BE2C (cell line): ENCODE measurements around the gene LTB4R2.
A peak's percentile ranks its signal among the peaks of the same experiment; 100 is the strongest.

Experiments
- DNase-seq: peaks from one replicate; pipeline ENCODE4 v3.0.0-alpha.2; 2020
- H3K27me3 ChIP-seq: fragments of 250-450 bp; sonication (Bioruptor Pico); 2 replicates; pipeline ENCODE4 v1.5.1; 2020; ENCODE audit warnings: mild to moderate bottlenecking
- H3K36me3 ChIP-seq: fragments of 250-450 bp; sonication (Bioruptor Pico); 2 replicates; pipeline ENCODE4 v1.5.1; 2020; ENCODE audit warnings: mild to moderate bottlenecking
- H3K4me1 ChIP-seq: fragments of 250-450 bp; sonication (Bioruptor Pico); 2 replicates; pipeline ENCODE4 v1.5.1; 2020
- H3K4me3 ChIP-seq: 2 replicates; pipeline ENCODE4 v1.5.1; 2011; ENCODE audit warnings: low read depth, low read length
- H3K9me3 ChIP-seq: fragments of 250-450 bp; sonication (Bioruptor Pico); 2 replicates; pipeline ENCODE4 v1.5.1; 2020
- TF ChIP-seq, protein P1 (sequence below): IDR thresholded peaks from 2 replicates; pipeline ENCODE4 v1.5.1; 2012; ENCODE audit warnings: mild to moderate bottlenecking, low read depth, low read length

LTB4R2 gene

DNA sequence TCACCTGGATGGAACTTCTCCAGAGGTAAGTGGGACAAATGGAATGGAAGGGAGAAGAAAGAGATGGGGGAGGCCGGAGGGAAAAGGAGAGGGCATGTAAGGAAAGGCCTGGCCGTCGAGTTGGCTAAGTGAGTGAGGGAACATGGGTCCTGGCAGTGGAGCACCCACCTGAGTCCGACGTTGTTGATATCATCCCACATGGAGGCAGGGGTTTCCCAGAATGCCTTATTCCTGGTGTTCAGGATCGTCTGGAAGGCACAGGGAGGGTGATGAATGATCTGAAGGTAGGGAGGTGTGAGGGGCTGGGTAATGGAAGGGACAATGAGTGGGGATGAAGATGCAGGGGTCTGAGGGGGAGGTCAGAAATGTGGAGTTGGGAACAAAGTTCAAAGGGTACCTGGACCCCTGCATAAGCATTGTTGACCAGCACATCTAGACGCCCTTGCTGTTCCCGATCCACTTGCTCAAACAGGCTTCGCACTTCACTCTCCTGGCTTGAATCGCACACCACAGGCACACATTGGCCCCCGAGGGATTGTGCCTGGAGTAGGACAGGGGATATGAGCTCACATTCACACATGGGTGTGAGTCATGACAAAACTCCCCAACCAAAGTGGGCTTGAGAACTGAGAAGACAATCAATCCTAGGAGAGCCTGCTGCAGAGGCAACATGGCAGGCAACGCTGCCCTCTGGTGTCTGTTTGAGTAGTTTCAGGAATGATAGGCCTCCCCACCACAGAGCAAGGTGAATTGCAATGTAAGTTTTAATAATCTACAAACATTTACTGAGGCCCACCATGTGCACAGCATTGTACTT, 13.4 kb upstream of the LTB4R2 start:
- Histone ChIP-seq H3K27me3 (no peaks in the 10 kb centered on the region), H3K4me1 (no peaks in the 10 kb centered on the region), H3K36me3 (peaks cover 2% of the 10 kb centered on the region), H3K4me3 (no peak overlapping the region), H3K9me3 (no peaks in the 10 kb centered on the region)
- TF ChIP-seq, protein P1, sequence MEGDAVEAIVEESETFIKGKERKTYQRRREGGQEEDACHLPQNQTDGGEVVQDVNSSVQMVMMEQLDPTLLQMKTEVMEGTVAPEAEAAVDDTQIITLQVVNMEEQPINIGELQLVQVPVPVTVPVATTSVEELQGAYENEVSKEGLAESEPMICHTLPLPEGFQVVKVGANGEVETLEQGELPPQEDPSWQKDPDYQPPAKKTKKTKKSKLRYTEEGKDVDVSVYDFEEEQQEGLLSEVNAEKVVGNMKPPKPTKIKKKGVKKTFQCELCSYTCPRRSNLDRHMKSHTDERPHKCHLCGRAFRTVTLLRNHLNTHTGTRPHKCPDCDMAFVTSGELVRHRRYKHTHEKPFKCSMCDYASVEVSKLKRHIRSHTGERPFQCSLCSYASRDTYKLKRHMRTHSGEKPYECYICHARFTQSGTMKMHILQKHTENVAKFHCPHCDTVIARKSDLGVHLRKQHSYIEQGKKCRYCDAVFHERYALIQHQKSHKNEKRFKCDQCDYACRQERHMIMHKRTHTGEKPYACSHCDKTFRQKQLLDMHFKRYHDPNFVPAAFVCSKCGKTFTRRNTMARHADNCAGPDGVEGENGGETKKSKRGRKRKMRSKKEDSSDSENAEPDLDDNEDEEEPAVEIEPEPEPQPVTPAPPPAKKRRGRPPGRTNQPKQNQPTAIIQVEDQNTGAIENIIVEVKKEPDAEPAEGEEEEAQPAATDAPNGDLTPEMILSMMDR, result peak; percentile 86
- DNase-seq, result peak; percentile 76

DNA sequence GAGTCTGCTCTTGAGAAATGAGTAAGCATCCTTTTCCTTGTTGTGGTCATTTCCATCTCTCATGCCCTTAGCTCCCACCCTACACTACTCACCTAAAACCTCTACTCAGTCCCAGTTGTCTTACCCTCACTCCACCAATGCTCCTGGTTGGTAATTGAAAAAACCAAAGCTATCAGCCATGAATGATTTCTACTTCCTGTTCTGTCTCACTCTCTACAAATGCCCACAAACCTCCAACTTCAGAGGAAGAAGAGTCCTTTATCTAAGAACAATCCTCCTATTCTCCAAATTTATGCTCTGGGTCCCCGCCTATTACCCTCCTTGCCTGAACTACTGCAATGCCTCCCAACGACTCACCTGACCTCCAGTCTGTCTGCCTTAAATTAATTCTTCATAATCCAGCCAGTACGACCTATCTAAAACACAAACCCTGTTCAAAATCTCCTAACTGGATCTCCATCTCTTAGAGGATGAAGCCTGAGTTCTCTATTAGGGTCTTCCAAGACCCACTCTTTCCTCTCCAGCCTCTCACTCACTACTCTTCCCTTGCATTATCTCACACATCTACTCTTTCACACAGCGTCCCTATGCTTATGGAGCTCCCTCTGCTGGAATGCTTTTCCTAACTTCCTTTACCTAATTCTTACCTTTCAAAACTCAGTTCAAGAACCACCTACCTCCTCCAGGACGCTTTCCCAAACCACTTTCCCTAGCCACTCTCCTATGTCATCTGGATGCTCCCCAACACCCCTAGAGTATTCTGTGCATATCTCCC, 12.6 kb upstream of the LTB4R2 start:
- H3K27me3 ChIP-seq, result no peaks in the 10 kb centered on the region
- no peaks in the 10 kb centered on the region for H3K9me3 ChIP-seq
- H3K4me3 ChIP-seq, result no peak overlapping the region
- TF ChIP-seq, protein P1, result peak; percentile 67
- H3K36me3 ChIP-seq, result peaks cover 10% of the 10 kb centered on the region
- no peaks in the 10 kb centered on the region for H3K4me1 ChIP-seq
- DNase-seq, result no peak

DNA sequence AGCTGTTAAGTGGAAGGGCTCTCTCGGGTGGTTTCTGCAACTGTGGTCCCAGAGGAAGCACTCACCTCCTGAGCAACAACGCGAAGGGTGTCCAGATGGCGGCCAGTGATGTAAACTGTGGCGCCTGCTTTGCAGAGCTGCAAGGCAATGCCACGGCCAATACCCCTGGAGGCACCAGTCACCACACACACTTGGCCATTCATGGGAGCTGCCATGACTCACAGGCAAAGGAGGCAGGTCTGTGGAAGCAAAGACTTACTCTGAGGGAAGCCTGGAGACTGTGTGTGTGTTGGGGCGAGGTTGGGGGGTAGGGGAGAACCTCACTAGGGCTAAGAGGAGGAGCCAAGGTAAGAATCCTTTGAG, 11.1 kb upstream of the LTB4R2 start:
- peak overlapping the region; percentile 79 for H3K4me3 ChIP-seq
- TF ChIP-seq, protein P1, result no peak
- no peaks in the 10 kb centered on the region for H3K4me1 ChIP-seq
- H3K9me3 ChIP-seq, result no peaks in the 10 kb centered on the region
- no peaks in the 10 kb centered on the region for H3K27me3 ChIP-seq
- DNase-seq, result peak; percentile 44
- peaks cover 17% of the 10 kb centered on the region for H3K36me3 ChIP-seq

DNA sequence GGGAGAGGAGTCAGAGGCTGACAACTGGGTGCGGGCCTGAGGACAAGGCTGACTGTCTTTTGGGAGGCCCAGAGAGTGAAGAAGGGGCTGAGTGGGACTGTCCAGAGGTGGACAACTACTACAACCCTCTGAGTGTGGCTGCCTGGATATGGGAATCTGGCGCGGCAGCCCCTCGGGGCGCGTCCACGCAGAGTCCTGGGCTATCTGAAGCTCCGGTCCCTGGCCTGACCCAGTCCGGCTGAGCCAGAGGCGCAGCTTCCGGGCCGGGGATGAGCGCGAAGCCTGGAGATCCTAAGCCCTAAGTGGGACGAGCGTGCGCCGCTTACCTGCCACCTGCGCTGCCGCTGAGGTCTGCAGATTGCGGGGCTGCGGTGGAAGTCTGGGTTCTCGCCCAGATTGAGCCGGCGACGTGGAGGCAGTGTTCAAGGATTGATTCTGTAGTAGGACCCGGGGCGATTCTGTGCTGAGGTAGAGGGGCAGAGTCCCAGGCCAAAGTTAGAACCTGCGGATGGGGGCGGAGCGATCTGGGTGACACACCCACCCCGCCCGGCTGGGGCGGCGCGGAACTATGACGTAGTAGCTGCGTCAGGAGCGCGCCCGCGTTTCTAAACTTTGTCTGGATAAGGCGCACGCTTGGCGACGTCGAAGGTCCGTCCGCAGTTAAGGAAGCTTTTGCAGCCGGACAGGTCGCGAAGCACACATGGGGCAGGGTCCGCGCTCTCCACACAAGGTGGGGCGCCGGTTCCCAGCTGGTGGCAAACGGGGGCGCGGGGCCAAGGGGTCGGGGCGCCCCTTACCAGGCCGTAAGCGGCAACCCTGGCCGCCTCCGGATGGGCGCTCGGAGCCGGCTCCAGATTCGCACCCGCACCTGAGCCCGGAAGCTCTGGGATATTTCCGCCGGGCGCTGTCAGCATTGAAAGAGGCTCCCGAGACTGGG, 10.4 kb upstream of the LTB4R2 start, which contains the start of the genes DHRS1 and NOP9:
TSS of gene DHRS1 (minus strand) at position 526 of the 937 bp plus-strand sequence. CDS start 674 bp downstream, outside the sequence.
TSS of gene NOP9 (plus strand) at position 596 of the 937 bp plus-strand sequence. CDS start at position 701, 105 bp downstream.
- peak; percentile 90 for DNase-seq
- no peaks in the 10 kb centered on the region for H3K4me1 ChIP-seq
- peak within 1 kb of the TSS; percentile 79 for H3K4me3 ChIP-seq
- no peaks in the 10 kb centered on the region for H3K9me3 ChIP-seq
- TF ChIP-seq, protein P1, result no peak
- H3K27me3 ChIP-seq, result no peaks in the 10 kb centered on the region
- peaks cover 22% of the 10 kb centered on the region for H3K36me3 ChIP-seq

DNA sequence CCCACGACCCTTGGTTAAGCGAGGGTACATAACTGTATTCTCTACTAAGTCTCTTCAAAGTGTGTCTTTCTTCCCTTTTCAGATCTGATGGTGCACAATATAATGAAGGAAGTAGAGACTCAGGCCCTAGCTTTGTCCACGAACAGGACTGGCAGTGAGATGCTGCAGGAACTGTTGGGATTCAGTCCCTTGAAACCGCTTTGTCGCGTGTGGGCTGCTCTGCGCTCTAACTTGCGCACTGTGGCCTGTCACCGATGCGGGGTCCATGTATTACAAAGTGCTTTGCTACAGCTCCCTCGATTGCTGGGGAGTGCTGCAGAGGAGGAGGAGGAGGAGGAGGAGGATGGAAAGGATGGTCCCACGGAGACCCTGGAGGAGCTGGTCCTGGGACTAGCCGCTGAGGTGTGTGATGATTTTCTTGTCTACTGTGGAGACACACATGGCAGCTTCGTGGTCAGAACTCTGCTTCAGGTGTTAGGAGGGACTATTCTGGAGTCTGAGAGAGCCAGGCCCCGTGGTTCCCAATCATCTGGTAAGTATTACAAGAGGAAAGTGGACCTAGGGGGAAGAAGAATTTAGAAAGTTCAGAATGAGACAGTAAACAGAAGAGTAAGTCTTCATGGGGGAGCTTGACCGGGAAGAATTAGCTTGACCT, 9.5 kb upstream of the LTB4R2 start:
- H3K9me3 ChIP-seq, result no peaks in the 10 kb centered on the region
- no peak for DNase-seq
- TF ChIP-seq, protein P1, result no peak
- no peaks in the 10 kb centered on the region for H3K4me1 ChIP-seq
- no peaks in the 10 kb centered on the region for H3K27me3 ChIP-seq
- peak overlapping the region; percentile 79 for H3K4me3 ChIP-seq
- peaks cover 32% of the 10 kb centered on the region for H3K36me3 ChIP-seq
